K562 (cell line): ENCODE data around the gene MKS1. TPM values are rescaled to one million over a fixed set of nuclear protein-coding genes. Genes with fewer than 3 reads are reported as not detected.

Source experiments
- ATAC-seq: fragments of 200-7000 bp; cut with Tn5 transposase; 3 replicates; pipeline ENCODE4 v1.9.1; 2020; ENCODE audit warnings: moderate library complexity
- BruUV-seq: library from RNA; stranded (reverse); fragments of 400-500 nt; replicated peaks from 2 replicates; lab custom pipeline; 2021; lab: Mats Ljungman, UMichigan
- CTCF ChIA-PET: fragments of 300-600 bp; formaldehyde crosslinking; extraction: SDS; loops from one replicate; lab custom pipeline; 2021; ENCODE audit warnings: low intra/inter-chr PET ratio; lab: Yijun Ruan, JAX
- POLR2A ChIA-PET: fragments of 300-600, 350-650 bp; sonication (Branson Sonifier 250); formaldehyde crosslinking; extraction: SDS; loops from one replicate; lab custom pipeline; 2021; ENCODE audit warnings: antibody characterized with exemption, inconsistent platforms; lab: Yijun Ruan, JAX
- DNase-seq, 4 experiments: peaks; one replicate each; pipeline versions ENCODE4 v3.0.0 to v3.0.0-alpha.2; 2011 to 2018; ENCODE audit warnings: low spot score in 3 of 4, mixed read lengths in 3 of 4; ENCODE audit errors: extremely low read depth in 1 of 4
- FAIRE-seq: peaks from 2 replicates; lab custom pipeline; 2011; peaks lifted over from hg19 to GRCh38; lab: Jason Lieb, UNC
- H2AFZ ChIP-seq: 2 replicates; pipeline ENCODE4 v1.6.0; 2011; ENCODE audit warnings: low read depth, low read length, control low read depth, inconsistent platforms
- H3K27ac ChIP-seq: fragments of 200-600 bp; 3 replicates; pipeline ENCODE4 v1.8.0; 2011; ENCODE audit warnings: low read depth, mild to moderate bottlenecking, control low read depth, inconsistent platforms, low read length, moderate library complexity, mixed read lengths; ENCODE audit errors: extremely low read depth
- H3K27me3 ChIP-seq, 2 experiments: fragments of 300-600 bp in 1 of 2; 2 replicates in 1 of 2; 3 replicates in 1 of 2; pipeline versions ENCODE4 v1.6.0 to v1.8.0; 2011; ENCODE audit warnings: inconsistent platforms in 2 of 2, low read length in 2 of 2, mild to moderate bottlenecking in 1 of 2, mixed read lengths in 1 of 2, moderate library complexity in 1 of 2; ENCODE audit not compliant: control insufficient read depth in 2 of 2, insufficient read depth in 2 of 2
- H3K36me3 ChIP-seq: fragments of 300-600 bp; 3 replicates; pipeline ENCODE4 v1.8.0; 2011; ENCODE audit warnings: mild to moderate bottlenecking, low read length, inconsistent platforms; ENCODE audit not compliant: control insufficient read depth, insufficient read depth
- H3K4me1 ChIP-seq, 2 experiments: fragments of 200-600 bp in 1 of 2; replicated peaks in 1 of 2; 2 replicates in 1 of 2; 3 replicates in 1 of 2; pipeline versions ENCODE4 v1.5.1 to v1.8.0; 2011; ENCODE audit warnings: inconsistent platforms in 2 of 2, low read length in 2 of 2, mild to moderate bottlenecking in 1 of 2, mixed read lengths in 1 of 2, moderate library complexity in 1 of 2; ENCODE audit not compliant: control insufficient read depth in 2 of 2, insufficient read depth in 2 of 2
- H3K4me2 ChIP-seq: 2 replicates; pipeline ENCODE4 v1.6.1; 2011; ENCODE audit warnings: low read length, control low read depth, inconsistent platforms, mixed read lengths; ENCODE audit not compliant: insufficient read depth
- H3K4me3 ChIP-seq: fragments of 200-600 bp; sonication (generic), shearing (Covaris generic); 2 replicates; pipeline ENCODE4 v1.5.1; 2016; ENCODE audit warnings: control low read depth, inconsistent platforms
- H3K79me2 ChIP-seq: fragments of 200-600 bp; 3 replicates; pipeline ENCODE4 v1.8.0; 2011; ENCODE audit warnings: low read length, inconsistent platforms; ENCODE audit not compliant: control insufficient read depth, insufficient read depth
- H3K9ac ChIP-seq, 2 experiments: 2 replicates each; pipeline versions ENCODE4 v1.6.0 to v1.6.1; 2011; ENCODE audit warnings: low read depth in 2 of 2, low read length in 2 of 2, control low read depth in 1 of 2, inconsistent platforms in 1 of 2, mild to moderate bottlenecking in 1 of 2, mixed read lengths in 1 of 2; ENCODE audit not compliant: insufficient read depth in 1 of 2
- H3K9me1 ChIP-seq: one replicate; pipeline ENCODE4 v1.6.0; 2011; ENCODE audit warnings: inconsistent platforms, mild to moderate bottlenecking, low read length, moderate library complexity; ENCODE audit not compliant: control insufficient read depth, insufficient read depth
- H3K9me3 ChIP-seq: replicated peaks from 2 replicates; pipeline ENCODE4 v1.5.1; 2011; ENCODE audit warnings: low read depth, low read length, inconsistent platforms; ENCODE audit not compliant: control insufficient read depth, insufficient read depth
- H4K20me1 ChIP-seq: replicated peaks from 2 replicates; pipeline ENCODE4 v1.6.1; 2011; ENCODE audit warnings: low read length, inconsistent platforms, mixed read lengths; ENCODE audit not compliant: control insufficient read depth, insufficient read depth
- GATA2 ChIP-seq: sonication (generic); formaldehyde crosslinking; IDR thresholded peaks from 2 replicates; pipeline ENCODE4 v1.4.0; 2020; ENCODE audit warnings: mild to moderate bottlenecking, missing genetic modification reagents
- NFE2L1 ChIP-seq: fragments of 450-650 bp; IDR thresholded peaks from 2 replicates; pipeline ENCODE4 v1.6.1; 2016; ENCODE audit warnings: missing genetic modification characterization, low read depth, mild to moderate bottlenecking, missing compliant biosample characterization, moderate library complexity, borderline replicate concordance
- NR2C2 ChIP-seq, 2 experiments: fragments of 200-800 bp in 1 of 2; sonication (Bioruptor generic) in 1 of 2; sonication (generic) in 1 of 2; formaldehyde crosslinking in 1 of 2; IDR thresholded peaks; 2 replicates each; pipeline versions ENCODE4 v1.6.1 to v1.8.0; 2016 to 2022; ENCODE audit warnings: mild to moderate bottlenecking in 1 of 2, missing compliant biosample characterization in 1 of 2, missing genetic modification characterization in 1 of 2, missing genetic modification reagents in 1 of 2
- ZNF121 ChIP-seq: sonication (generic); formaldehyde crosslinking; conservative IDR thresholded peaks from 2 replicates; pipeline ENCODE4 v1.8.0; 2022; ENCODE audit warnings: missing genetic modification reagents
- WGBS: fragments of 100-300 bp; shearing (Covaris generic); methylation state at CpG from one replicate; pipeline ENCODE4 v1.1.6; 2016; ENCODE audit warnings: low coverage, mixed read lengths; ENCODE audit not compliant: insufficient coverage; ENCODE audit errors: missing lambda C conversion rate; 5-methylcytosine and 5-hydroxymethylcytosine counted together
- in situ Hi-C: fragments of 300-500 bp; cut with MboI; formaldehyde crosslinking; loops from 4 replicates; pipeline ENCODE4 v1.15.0; 2018; ENCODE audit warnings: inconsistent platforms, mixed read lengths
- intact Hi-C: fragments of 100-400 bp; cut with micrococcal nuclease; formaldehyde crosslinking; loops from 2 replicates; pipeline ENCODE4 v1.14.2; 2022
- polyA plus RNA-seq, 8 experiments: library from polyadenylated mRNA; depleted of rRNA in 4 of 8; stranded (reverse) in 5 of 8; unstranded in 3 of 8; fragments of >200 nt; fragmentation: Nextera tagmentation in 2 of 8; fragmentation: Illumina TruSeq in 1 of 8; extraction: Ambion mirVana in 2 of 8; extraction: Trizol in 1 of 8; gene quantifications; 2 replicates each; pipeline versions ENCODE4 v1.2.1 to v1.2.3, GENCODE V29; 2011 to 2014; ENCODE audit warnings: inconsistent platforms in 1 of 8, missing spikeins in 1 of 8
- total RNA-seq, 7 experiments: library from RNA; depleted of rRNA in 6 of 7; stranded (reverse); fragments of >200 nt in 6 of 7; fragmentation: Illumina TruSeq in 2 of 7; extraction: Trizol in 2 of 7; gene quantifications; 2 replicates each; pipeline versions ENCODE4 v1.2.1 to v1.2.3, GENCODE V29; 2011 to 2021; ENCODE audit warnings: low replicate concordance in 1 of 7
- TF ChIP-seq, protein P1 (sequence below), 3 experiments: IDR thresholded peaks in 2 of 3; conservative IDR thresholded peaks in 1 of 3; 2 replicates each; pipeline ENCODE4 v1.5.1; 2011 to 2012; ENCODE audit warnings: low read length in 3 of 3, mild to moderate bottlenecking in 3 of 3, control low read depth in 2 of 3, improper control_type of control experiment in 1 of 3, inconsistent platforms in 1 of 3, low read depth in 1 of 3, mixed read lengths in 1 of 3, moderate library complexity in 1 of 3; ENCODE audit not compliant: insufficient read depth in 2 of 3

MKS1 gene
- total and polyA plus RNA-seq, 9 of the 15 experiments (the other 6 are each of a cell fraction or from before 2014, with no cell fraction given), result 16.3 to 31.0 (median 25.9) TPM

- 0 out of 2 replicates have a peak, but pooled peaks have one; percentile 1 for TF ChIP-seq ZNF121
- TF ChIP-seq NR2C2 (CRISPR knock-in tag; IDR thresholded peaks at IDR 0.05), result no peak
- TF ChIP-seq NR2C2 (tag; IDR thresholded peaks at IDR 0.05), result 0 out of 2 replicates have a peak, but pooled peaks have one; percentile 18
- TF ChIP-seq GATA2 (CRISPR knock-in tag), result no peak
- Histone ChIP-seq H3K4me1 (peaks cover 10 to 12% of the 10 kb centered on the region in 2 experiments; a peak in 4 of 5 replicates), H3K36me3 (peaks cover 30% of the 10 kb centered on the region; the same call in 2 of the 3 replicates), H3K4me3 (no peak overlapping the region), H2AFZ (no peak overlapping the region), H3K4me2 (no peak overlapping the region), H3K27me3 (no peaks in the 10 kb centered on the region), H3K9ac (no peak overlapping the region), H3K9me3 (no peaks in the 10 kb centered on the region), H3K9me1 (no peaks in the 10 kb centered on the region), H4K20me1 (no peaks in the 10 kb centered on the region), H3K79me2 (peaks cover 3% of the 10 kb centered on the region; the same call in 1 of the 3 replicates), H3K27ac (no peak overlapping the region)
- no TSS peak for BruUV-seq
- ChIA-PET CTCF (no interaction called here), POLR2A (interaction anchor here (1.3 kb wide), 1 partner anchor 20 kb away, joined by 4 read pairs; no protein-coding TSS in a partner anchor)
- ATAC-seq (no peak), FAIRE-seq (no peak), DNase-seq (peak in 2 of 4 experiments; percentile 7 to 29)
- intact Hi-C loops (no loop called here), in situ Hi-C loops (no loop called here)
- 46% methylated on average over 3 of the region's 3 CpGs for WGBS
These were observed 1.3 kb downstream of the MKS1 start for GRCh38 chr17:58217766-58218165.

- Histone ChIP-seq H4K20me1 (no peaks in the 10 kb centered on the region), H3K9me3 (no peaks in the 10 kb centered on the region), H3K4me1 (peaks cover 10 to 12% of the 10 kb centered on the region in 2 experiments; a peak in 4 of 5 replicates), H3K79me2 (peaks cover 3% of the 10 kb centered on the region; the same call in 1 of the 3 replicates), H2AFZ (no peak overlapping the region)
- no peak for FAIRE-seq
- CTCF ChIA-PET, result no interaction called here
- TF ChIP-seq, protein P1, sequence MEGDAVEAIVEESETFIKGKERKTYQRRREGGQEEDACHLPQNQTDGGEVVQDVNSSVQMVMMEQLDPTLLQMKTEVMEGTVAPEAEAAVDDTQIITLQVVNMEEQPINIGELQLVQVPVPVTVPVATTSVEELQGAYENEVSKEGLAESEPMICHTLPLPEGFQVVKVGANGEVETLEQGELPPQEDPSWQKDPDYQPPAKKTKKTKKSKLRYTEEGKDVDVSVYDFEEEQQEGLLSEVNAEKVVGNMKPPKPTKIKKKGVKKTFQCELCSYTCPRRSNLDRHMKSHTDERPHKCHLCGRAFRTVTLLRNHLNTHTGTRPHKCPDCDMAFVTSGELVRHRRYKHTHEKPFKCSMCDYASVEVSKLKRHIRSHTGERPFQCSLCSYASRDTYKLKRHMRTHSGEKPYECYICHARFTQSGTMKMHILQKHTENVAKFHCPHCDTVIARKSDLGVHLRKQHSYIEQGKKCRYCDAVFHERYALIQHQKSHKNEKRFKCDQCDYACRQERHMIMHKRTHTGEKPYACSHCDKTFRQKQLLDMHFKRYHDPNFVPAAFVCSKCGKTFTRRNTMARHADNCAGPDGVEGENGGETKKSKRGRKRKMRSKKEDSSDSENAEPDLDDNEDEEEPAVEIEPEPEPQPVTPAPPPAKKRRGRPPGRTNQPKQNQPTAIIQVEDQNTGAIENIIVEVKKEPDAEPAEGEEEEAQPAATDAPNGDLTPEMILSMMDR (IDR thresholded peaks at IDR 0.05 in 2 of 3, conservative IDR thresholded peaks at IDR 0.05 in 1 of 3; ENCODE audit: insufficient read depth in 2 of 3, low read depth in 1 of 3, low read length in 3 of 3), result 0 out of 6 replicates have a peak, but pooled peaks of 2 of the 3 experiments have one; percentile 7 to 9
- no peak for TF ChIP-seq NFE2L1 (tag)
- TF ChIP-seq, all 486 proteins: peak for 1
- ATAC-seq (no peak), DNase-seq (peak in 1 of 4 experiments; percentile 2)
- no peaks in the 10 kb centered on the region for H3K9me1 ChIP-seq
- intact Hi-C loops, result no loop called here
- in situ Hi-C loops, result no loop called here
- H3K4me2 ChIP-seq, result no peak overlapping the region
- no TSS peak for BruUV-seq
- H3K4me3 ChIP-seq, result no peak overlapping the region
- no peak overlapping the region for H3K27ac ChIP-seq
- no peaks in the 10 kb centered on the region for H3K27me3 ChIP-seq
- H3K36me3 ChIP-seq, result peaks cover 43% of the 10 kb centered on the region; the same call in 2 of the 3 replicates
- POLR2A ChIA-PET, result interaction anchor here (0.7 to 1.1 kb wide), 2 partner anchors 14 to 180 kb away, joined by 4 to 6 read pairs; no protein-coding TSS in a partner anchor
- no peak overlapping the region for H3K9ac ChIP-seq
These were observed 3.4 kb downstream of the MKS1 start for GRCh38 chr17:58215685-58216084.
